OCI-LY3 (cell line): ENCODE results near the gene TGM3.

Experiments
- CTCF ChIP-seq: fragments of 200-600, 300-600 bp; sonication (generic); IDR thresholded peaks from 2 replicates; pipeline ENCODE4 v1.5.1; 2014; ENCODE audit warnings: antibody characterized with exemption, low read length, low read depth
- EZH2phosphoT487 ChIP-seq: fragments of 200-600 bp; shearing (Covaris generic); IDR thresholded peaks from 2 replicates; pipeline ENCODE4 v1.6.1; 2018; ENCODE audit warnings: antibody characterized with exemption, mixed run types, low read depth

DNA sequence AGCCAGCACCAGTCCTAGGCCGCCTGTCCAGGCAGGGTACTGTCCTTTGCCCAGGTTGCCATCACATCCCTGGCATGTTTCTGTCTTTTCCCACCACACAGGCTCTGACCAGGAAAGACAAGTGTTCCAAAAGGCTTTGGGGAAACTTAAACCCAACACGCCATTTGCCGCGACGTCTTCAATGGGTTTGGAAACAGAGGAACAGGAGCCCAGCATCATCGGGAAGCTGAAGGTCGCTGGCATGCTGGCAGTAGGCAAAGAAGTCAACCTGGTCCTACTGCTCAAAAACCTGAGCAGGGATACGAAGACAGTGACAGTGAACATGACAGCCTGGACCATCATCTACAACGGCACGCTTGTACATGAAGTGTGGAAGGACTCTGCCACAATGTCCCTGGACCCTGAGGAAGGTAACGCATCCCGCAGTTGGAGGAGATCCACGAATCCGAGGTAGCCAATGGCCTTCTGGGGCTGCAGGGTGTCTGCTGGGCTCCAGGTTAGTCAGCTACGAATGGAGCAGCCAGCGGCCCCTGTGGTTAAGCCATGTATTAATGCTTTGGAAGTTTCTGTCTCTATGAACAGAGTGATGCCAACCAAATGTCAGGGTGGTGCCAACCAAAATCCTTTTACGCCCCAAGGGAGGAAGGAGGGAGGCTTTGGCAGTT is 36.2 kb downstream of the TGM3 start:
- TF ChIP-seq CTCF = no peak
- TF ChIP-seq EZH2phosphoT487 = no peak
